IMR-90 (cell line): ENCODE data around the gene RASL11A. TPM values are rescaled to one million over a fixed set of nuclear protein-coding genes. Genes with fewer than 3 reads are reported as not detected.

Experiments
- ATAC-seq: fragments of 200-7000 bp; cut with Tn5 transposase; 2 replicates; pipeline ENCODE4 v1.9.1; 2020; ENCODE audit warnings: low read depth, mild to moderate bottlenecking, moderate library complexity
- BruUV-seq: library from RNA; stranded (reverse); fragments of 400-500 nt; replicated peaks from 2 replicates; lab custom pipeline; 2021; lab: Mats Ljungman, UMichigan
- CTCF ChIA-PET: fragments of 300-600 bp; formaldehyde crosslinking; extraction: SDS; loops from one replicate; lab custom pipeline; 2021; ENCODE audit warnings: antibody characterized with exemption; lab: Yijun Ruan, JAX
- POLR2A ChIA-PET: fragments of 300-600 bp; sonication (Branson Sonifier 250); formaldehyde crosslinking; loops from one replicate; lab custom pipeline; 2022; ENCODE audit warnings: antibody characterized with exemption; ENCODE audit not compliant: unreplicated experiment; lab: Charles Lee
- DNase-seq: peaks from one replicate; pipeline ENCODE4 v3.0.0; 2013
- H2AFZ ChIP-seq: replicated peaks from 2 replicates; pipeline ENCODE3; 2013; ENCODE audit warnings: low read length, mild to moderate bottlenecking; ENCODE audit not compliant: poor library complexity
- H2AK5ac ChIP-seq: 2 replicates; pipeline ENCODE4 v1.6.1; 2013; ENCODE audit warnings: low read depth, low read length, inconsistent platforms
- H2AK9ac ChIP-seq: replicated peaks from 2 replicates; pipeline ENCODE3; 2013; ENCODE audit warnings: mild to moderate bottlenecking, low read depth, low read length, moderate library complexity; ENCODE audit not compliant: poor library complexity
- H2BK120ac ChIP-seq: 2 replicates; pipeline ENCODE4 v1.6.1; 2013; ENCODE audit warnings: low read depth, low read length, inconsistent platforms
- H2BK15ac ChIP-seq: 3 replicates; pipeline ENCODE4 v1.6.1; 2013; ENCODE audit warnings: low read depth, low read length, inconsistent platforms
- H2BK20ac ChIP-seq: 2 replicates; pipeline ENCODE4 v1.6.1; 2013; ENCODE audit warnings: low read depth, mild to moderate bottlenecking, inconsistent platforms, low read length, moderate library complexity
- H2BK5ac ChIP-seq: 2 replicates; pipeline ENCODE4 v1.6.1; 2013; ENCODE audit warnings: mild to moderate bottlenecking, low read depth, low read length, inconsistent platforms; ENCODE audit not compliant: poor library complexity, severe bottlenecking
- H3K14ac ChIP-seq: replicated peaks from 2 replicates; pipeline ENCODE4 v1.6.1; 2013; ENCODE audit warnings: low read depth, low read length, inconsistent platforms
- H3K18ac ChIP-seq: 2 replicates; pipeline ENCODE4 v1.6.1; 2013; ENCODE audit warnings: low read depth, low read length, control low read depth
- H3K23ac ChIP-seq: 2 replicates; pipeline ENCODE4 v1.6.1; 2013; ENCODE audit warnings: low read depth, low read length, inconsistent platforms
- H3K27ac ChIP-seq: 2 replicates; pipeline ENCODE4 v1.5.1; 2013; ENCODE audit warnings: mild to moderate bottlenecking, control low read depth, low read length; ENCODE audit not compliant: insufficient read depth
- H3K27me3 ChIP-seq: 2 replicates; pipeline ENCODE4 v1.6.1; 2013; ENCODE audit warnings: low read length; ENCODE audit not compliant: control insufficient read depth, insufficient read depth
- H3K36me3 ChIP-seq: 2 replicates; pipeline ENCODE4 v1.6.1; 2013; ENCODE audit warnings: low read length, mixed read lengths; ENCODE audit not compliant: control insufficient read depth, insufficient read depth
- H3K4ac ChIP-seq: 2 replicates; pipeline ENCODE4 v1.6.1; 2013; ENCODE audit warnings: low read depth, low read length, inconsistent platforms
- H3K4me1 ChIP-seq: 2 replicates; pipeline ENCODE4 v1.6.1; 2013; ENCODE audit warnings: low read length, mixed read lengths; ENCODE audit not compliant: control insufficient read depth, insufficient read depth
- H3K4me2 ChIP-seq: 2 replicates; pipeline ENCODE4 v1.6.1; 2013; ENCODE audit warnings: low read depth, mild to moderate bottlenecking, control low read depth, low read length, moderate library complexity
- H3K4me3 ChIP-seq: 2 replicates; pipeline ENCODE4 v1.5.1; 2013; ENCODE audit warnings: low read depth, mild to moderate bottlenecking, control low read depth, low read length, moderate library complexity; ENCODE audit not compliant: insufficient read depth
- H3K56ac ChIP-seq: 2 replicates; pipeline ENCODE4 v1.6.1; 2013; ENCODE audit warnings: low read length, inconsistent platforms; ENCODE audit not compliant: insufficient read depth; ENCODE audit errors: extremely low read depth
- H3K79me1 ChIP-seq, 2 experiments: 2 replicates each; pipeline ENCODE4 v1.6.1; 2013; ENCODE audit warnings: low read length in 2 of 2, inconsistent platforms in 1 of 2, low read depth in 1 of 2
- H3K9ac ChIP-seq: 2 replicates; pipeline ENCODE4 v1.6.1; 2013; ENCODE audit warnings: low read depth, low read length, control low read depth
- H3K9me1 ChIP-seq: 2 replicates; pipeline ENCODE4 v1.6.1; 2013; ENCODE audit warnings: low read length, inconsistent platforms; ENCODE audit not compliant: insufficient read depth
- H3K9me3 ChIP-seq: 2 replicates; pipeline ENCODE4 v1.6.1; 2013; ENCODE audit warnings: low read length; ENCODE audit not compliant: control insufficient read depth, insufficient read depth
- H4K20me1 ChIP-seq: 2 replicates; pipeline ENCODE4 v1.6.1; 2013; ENCODE audit warnings: low read length, inconsistent platforms; ENCODE audit not compliant: insufficient read depth
- H4K5ac ChIP-seq: 2 replicates; pipeline ENCODE4 v1.6.1; 2013; ENCODE audit warnings: mild to moderate bottlenecking, low read depth, low read length, control low read depth
- H4K8ac ChIP-seq, 2 experiments: 2 replicates each; pipeline ENCODE4 v1.6.1; 2013; ENCODE audit warnings: low read depth in 2 of 2, low read length in 2 of 2, control low read depth in 1 of 2, inconsistent platforms in 1 of 2
- H4K91ac ChIP-seq: 2 replicates; pipeline ENCODE4 v1.6.1; 2013; ENCODE audit warnings: low read depth, low read length, inconsistent platforms; ENCODE audit not compliant: insufficient read depth
- BHLHE40 ChIP-seq: fragments of 150-350 bp; IDR thresholded peaks from 2 replicates; pipeline ENCODE4 v1.6.1; 2016; ENCODE audit warnings: mild to moderate bottlenecking, low read depth, low read length
- CEBPB ChIP-seq: IDR thresholded peaks from 2 replicates; pipeline ENCODE4 v1.6.1; 2012; ENCODE audit warnings: low read depth, low read length, improper control_type of control experiment
- CHD1 ChIP-seq: IDR thresholded peaks from 2 replicates; pipeline ENCODE4 v1.6.1; 2012; ENCODE audit warnings: low read depth, low read length, improper control_type of control experiment
- FOS ChIP-seq: fragments of 150-350 bp; IDR thresholded peaks from 2 replicates; pipeline ENCODE4 v1.6.1; 2016; ENCODE audit warnings: low read depth, low read length
- MAFK ChIP-seq: IDR thresholded peaks from 2 replicates; pipeline ENCODE4 v1.6.1; 2012; ENCODE audit warnings: low read depth, low read length, improper control_type of control experiment
- MXI1 ChIP-seq: IDR thresholded peaks from 2 replicates; pipeline ENCODE4 v1.6.1; 2012; ENCODE audit warnings: low read depth, mild to moderate bottlenecking, low read length, moderate library complexity, borderline replicate concordance
- NFE2L2 ChIP-seq: fragments of 150-350 bp; IDR thresholded peaks from 2 replicates; pipeline ENCODE4 v1.6.1; 2016; ENCODE audit warnings: low read depth, mild to moderate bottlenecking, low read length
- POLR2A ChIP-seq: IDR thresholded peaks from 2 replicates; pipeline ENCODE4 v1.6.1; 2012; ENCODE audit warnings: mild to moderate bottlenecking, low read depth, low read length
- RAD21 ChIP-seq: IDR thresholded peaks from 2 replicates; pipeline ENCODE4 v1.6.1; 2012; ENCODE audit warnings: low read length, improper control_type of control experiment
- RCOR1 ChIP-seq: IDR thresholded peaks from 2 replicates; pipeline ENCODE4 v1.6.1; 2012; ENCODE audit warnings: mild to moderate bottlenecking, low read length, improper control_type of control experiment; ENCODE audit not compliant: insufficient replicate concordance
- RFX5 ChIP-seq: IDR thresholded peaks from 2 replicates; pipeline ENCODE4 v1.8.0; 2012; ENCODE audit warnings: low read depth, mild to moderate bottlenecking, low read length, moderate library complexity
- SMC3 ChIP-seq: fragments of 150-350 bp; IDR thresholded peaks from 2 replicates; pipeline ENCODE4 v1.6.1; 2016; ENCODE audit warnings: low read depth, mild to moderate bottlenecking, antibody characterized with exemption, low read length, moderate library complexity
- WGBS, 2 experiments: methylation state at CpG; one replicate each; pipeline versions ENCODE4 v1.1.5 to v1.1.7; 2013; ENCODE audit warnings: missing lambda C conversion rate in 2 of 2; ENCODE audit not compliant: insufficient read length in 1 of 2; ENCODE audit errors: extremely low coverage in 2 of 2; 5-methylcytosine and 5-hydroxymethylcytosine counted together
- dilution Hi-C: fragments of 300-500 bp; cut with HindIII; formaldehyde crosslinking; loops from one replicate; pipeline ENCODE4 v1.14.3; 2018; ENCODE audit warnings: low sequenced_read_pairs; ENCODE audit not compliant: unreplicated experiment
- in situ Hi-C: fragments of 300-500 bp; cut with MboI; formaldehyde crosslinking; loops from 3 replicates; pipeline ENCODE4 v1.14.3; 2019; ENCODE audit warnings: low sequenced_read_pairs, inconsistent platforms, mixed read lengths
- intact Hi-C: fragments of 100-400 bp; cut with micrococcal nuclease; formaldehyde crosslinking; loops from 2 replicates; pipeline ENCODE4 v1.10.0; 2022
- polyA plus RNA-seq, 3 experiments: library from polyadenylated mRNA; depleted of rRNA; stranded (reverse); fragments of >200 nt; gene quantifications; 2 replicates each; pipeline ENCODE4 v1.2.3, GENCODE V29; 2012; ENCODE audit warnings: low replicate concordance in 1 of 3
- total RNA-seq: library from RNA; depleted of rRNA; stranded (reverse); fragments of >200 nt; gene quantifications from 2 replicates; pipeline ENCODE4 v1.2.3, GENCODE V29; 2012
- TF ChIP-seq, protein P1 (sequence below): conservative IDR thresholded peaks from 2 replicates; pipeline ENCODE4 v1.5.1; 2012; ENCODE audit warnings: mild to moderate bottlenecking, low read depth, low read length, improper control_type of control experiment
- TF ChIP-seq, protein P2 (sequence below): fragments of 150-350 bp; IDR thresholded peaks from 2 replicates; pipeline ENCODE4 v1.6.1; 2016; ENCODE audit warnings: low read depth, mild to moderate bottlenecking, low read length, moderate library complexity, borderline replicate concordance
- TF ChIP-seq, protein P3 (sequence below): fragments of 150-350 bp; IDR thresholded peaks from 2 replicates; pipeline ENCODE4 v1.6.1; 2017; ENCODE audit warnings: mild to moderate bottlenecking, antibody characterized with exemption, low read length, low read depth

RASL11A gene
- total and polyA plus RNA-seq, 2 of the 4 experiments (the other 2 are of a cell fraction): 10.4 to 18.5 TPM

DNA sequence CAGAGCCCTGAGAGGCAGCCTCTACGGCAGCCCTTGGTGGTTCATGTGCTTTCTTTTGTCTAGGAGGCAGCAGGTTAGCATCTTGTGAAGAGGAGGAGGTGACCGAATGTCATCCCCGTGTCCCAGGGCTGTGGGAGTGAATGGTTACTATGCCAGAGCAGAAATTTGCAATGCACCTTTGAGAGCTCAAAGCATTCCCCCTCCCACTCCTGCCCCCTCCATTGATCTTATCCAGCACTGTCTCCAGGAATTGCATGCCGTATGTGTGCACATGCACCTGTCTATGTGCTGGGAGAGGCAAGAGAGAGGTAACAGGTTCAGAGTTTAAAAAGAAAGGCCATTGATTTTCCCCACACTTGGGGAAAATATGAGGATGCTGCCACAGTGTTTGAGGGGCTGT lies 10.2 kb downstream of the RASL11A start:
- BruUV-seq: no TSS peak
- Histone ChIP-seq H3K79me1 (no peaks in the 10 kb centered on the region), H3K4me1 (peaks cover 2% of the 10 kb centered on the region; the same call in 1 of the 2 replicates), H2AK9ac (no peak overlapping the region), H3K4me3 (no peak overlapping the region), H3K18ac (no peak overlapping the region), H2AK5ac (no peak overlapping the region), H3K36me3 (no peaks in the 10 kb centered on the region), H3K14ac (no peak overlapping the region), H2BK15ac (no peak overlapping the region), H3K56ac (no peak overlapping the region), H4K20me1 (no peaks in the 10 kb centered on the region), H3K9me1 (peaks cover 4% of the 10 kb centered on the region), H3K4ac (no peak overlapping the region), H3K9me3 (peaks cover 2% of the 10 kb centered on the region), H2BK120ac (no peak overlapping the region), H3K4me2 (no peak overlapping the region), H4K91ac (no peak overlapping the region), H2BK20ac (no peak overlapping the region), H4K8ac (no peak overlapping the region), H4K5ac (no peak overlapping the region), H3K27ac (no peak overlapping the region), H3K27me3 (peaks cover 6% of the 10 kb centered on the region), H3K23ac (no peak overlapping the region), H2BK5ac (no peak overlapping the region), H3K9ac (no peak overlapping the region), H2AFZ (no peak overlapping the region)
- ChIA-PET CTCF (no interaction called here), POLR2A (no interaction called here)
- WGBS, 2 experiments: no CpG with 5 or more reads among the region's 4 CpGs
- in situ Hi-C loops (no loop called here), intact Hi-C loops (no loop called here), dilution Hi-C loops (no loop called here)
- no peak for ATAC-seq
- no peak for DNase-seq
- TF ChIP-seq RCOR1: no peak
- TF ChIP-seq SMC3: no peak
- TF ChIP-seq MAFK: no peak
- no peak for TF ChIP-seq NFE2L2
- TF ChIP-seq MXI1: no peak
- no peak for TF ChIP-seq CEBPB
- no peak for TF ChIP-seq FOS
- TF ChIP-seq, protein P1, sequence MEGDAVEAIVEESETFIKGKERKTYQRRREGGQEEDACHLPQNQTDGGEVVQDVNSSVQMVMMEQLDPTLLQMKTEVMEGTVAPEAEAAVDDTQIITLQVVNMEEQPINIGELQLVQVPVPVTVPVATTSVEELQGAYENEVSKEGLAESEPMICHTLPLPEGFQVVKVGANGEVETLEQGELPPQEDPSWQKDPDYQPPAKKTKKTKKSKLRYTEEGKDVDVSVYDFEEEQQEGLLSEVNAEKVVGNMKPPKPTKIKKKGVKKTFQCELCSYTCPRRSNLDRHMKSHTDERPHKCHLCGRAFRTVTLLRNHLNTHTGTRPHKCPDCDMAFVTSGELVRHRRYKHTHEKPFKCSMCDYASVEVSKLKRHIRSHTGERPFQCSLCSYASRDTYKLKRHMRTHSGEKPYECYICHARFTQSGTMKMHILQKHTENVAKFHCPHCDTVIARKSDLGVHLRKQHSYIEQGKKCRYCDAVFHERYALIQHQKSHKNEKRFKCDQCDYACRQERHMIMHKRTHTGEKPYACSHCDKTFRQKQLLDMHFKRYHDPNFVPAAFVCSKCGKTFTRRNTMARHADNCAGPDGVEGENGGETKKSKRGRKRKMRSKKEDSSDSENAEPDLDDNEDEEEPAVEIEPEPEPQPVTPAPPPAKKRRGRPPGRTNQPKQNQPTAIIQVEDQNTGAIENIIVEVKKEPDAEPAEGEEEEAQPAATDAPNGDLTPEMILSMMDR: no peak
- no peak for TF ChIP-seq RAD21
- TF ChIP-seq BHLHE40: no peak
- TF ChIP-seq RFX5: no peak
- no peak for TF ChIP-seq POLR2A
- TF ChIP-seq CHD1: no peak
- TF ChIP-seq, protein P2, sequence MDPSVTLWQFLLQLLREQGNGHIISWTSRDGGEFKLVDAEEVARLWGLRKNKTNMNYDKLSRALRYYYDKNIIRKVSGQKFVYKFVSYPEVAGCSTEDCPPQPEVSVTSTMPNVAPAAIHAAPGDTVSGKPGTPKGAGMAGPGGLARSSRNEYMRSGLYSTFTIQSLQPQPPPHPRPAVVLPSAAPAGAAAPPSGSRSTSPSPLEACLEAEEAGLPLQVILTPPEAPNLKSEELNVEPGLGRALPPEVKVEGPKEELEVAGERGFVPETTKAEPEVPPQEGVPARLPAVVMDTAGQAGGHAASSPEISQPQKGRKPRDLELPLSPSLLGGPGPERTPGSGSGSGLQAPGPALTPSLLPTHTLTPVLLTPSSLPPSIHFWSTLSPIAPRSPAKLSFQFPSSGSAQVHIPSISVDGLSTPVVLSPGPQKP: no peak
- TF ChIP-seq, protein P3, sequence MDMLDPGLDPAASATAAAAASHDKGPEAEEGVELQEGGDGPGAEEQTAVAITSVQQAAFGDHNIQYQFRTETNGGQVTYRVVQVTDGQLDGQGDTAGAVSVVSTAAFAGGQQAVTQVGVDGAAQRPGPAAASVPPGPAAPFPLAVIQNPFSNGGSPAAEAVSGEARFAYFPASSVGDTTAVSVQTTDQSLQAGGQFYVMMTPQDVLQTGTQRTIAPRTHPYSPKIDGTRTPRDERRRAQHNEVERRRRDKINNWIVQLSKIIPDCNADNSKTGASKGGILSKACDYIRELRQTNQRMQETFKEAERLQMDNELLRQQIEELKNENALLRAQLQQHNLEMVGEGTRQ: no peak
